Mesenchymal stem cell (in vitro differentiated cells and primary cell): ENCODE measurements around the gene ZNF280A.
"Not testable (repeated sequence)": the region's sequence is repeated elsewhere in the genome, so short reads cannot be mapped to it uniquely, and the experiment has no call there.

Experiments
- DNase-seq: peaks from one replicate; pipeline ENCODE4 v3.0.0-alpha.2; 2013
- H2AFZ ChIP-seq: one replicate; pipeline ENCODE4 v1.6.1; 2013; ENCODE audit warnings: low read depth, mild to moderate bottlenecking, control low read depth, inconsistent platforms, low read length, moderate library complexity
- H2AK5ac ChIP-seq: 2 replicates; pipeline ENCODE4 v1.6.1; 2013; ENCODE audit warnings: low read length, moderate library complexity, mild to moderate bottlenecking, inconsistent platforms; ENCODE audit not compliant: severe bottlenecking
- H2BK120ac ChIP-seq: one replicate; pipeline ENCODE4 v1.6.1; 2013; ENCODE audit warnings: low read depth, mild to moderate bottlenecking, inconsistent platforms, low read length, moderate library complexity
- H2BK12ac ChIP-seq, 2 experiments: one replicate each; pipeline ENCODE4 v1.6.1; 2013; ENCODE audit warnings: inconsistent platforms in 2 of 2, low read length in 2 of 2, mild to moderate bottlenecking in 2 of 2, moderate library complexity in 2 of 2, control low read depth in 1 of 2
- H2BK15ac ChIP-seq: one replicate; pipeline ENCODE4 v1.6.1; 2013; ENCODE audit warnings: mild to moderate bottlenecking, low read depth, inconsistent platforms; ENCODE audit not compliant: poor library complexity, severe bottlenecking
- H2BK5ac ChIP-seq: 2 replicates; pipeline ENCODE4 v1.6.1; 2013; ENCODE audit warnings: low read depth, mild to moderate bottlenecking, low read length, control low read depth, inconsistent platforms; ENCODE audit not compliant: poor library complexity, severe bottlenecking
- H3K14ac ChIP-seq, 2 experiments: one replicate each; pipeline ENCODE4 v1.6.1; 2013; ENCODE audit warnings: inconsistent platforms in 2 of 2, low read length in 2 of 2, control low read depth in 1 of 2, mild to moderate bottlenecking in 1 of 2, moderate library complexity in 1 of 2
- H3K18ac ChIP-seq, 2 experiments: one replicate each; pipeline ENCODE4 v1.6.1; 2013; ENCODE audit warnings: inconsistent platforms in 2 of 2, low read length in 2 of 2, control low read depth in 1 of 2, low read depth in 1 of 2, mild to moderate bottlenecking in 1 of 2
- H3K23ac ChIP-seq, 2 experiments: one replicate each; pipeline ENCODE4 v1.6.1; 2013; ENCODE audit warnings: inconsistent platforms in 2 of 2, low read length in 2 of 2, mild to moderate bottlenecking in 2 of 2, moderate library complexity in 2 of 2, control low read depth in 1 of 2
- H3K27ac ChIP-seq: 2 replicates; pipeline ENCODE4 v1.5.1; 2013; ENCODE audit warnings: mild to moderate bottlenecking, moderate library complexity, low read length, control low read depth, inconsistent platforms; ENCODE audit not compliant: poor library complexity, severe bottlenecking
- H3K27me3 ChIP-seq, 2 experiments: 2 replicates each; pipeline versions ENCODE4 v1.6.1 to v1.7.0; 2013; ENCODE audit warnings: low read length in 2 of 2, mild to moderate bottlenecking in 2 of 2, moderate library complexity in 2 of 2, control low read depth in 1 of 2, inconsistent platforms in 1 of 2; ENCODE audit not compliant: control insufficient read depth in 1 of 2, insufficient read depth in 1 of 2
- H3K36me3 ChIP-seq, 2 experiments: 2 replicates each; pipeline versions ENCODE4 v1.6.1 to v1.7.0; 2013; ENCODE audit warnings: low read length in 2 of 2, control low read depth in 1 of 2, inconsistent platforms in 1 of 2, low read depth in 1 of 2, mild to moderate bottlenecking in 1 of 2; ENCODE audit not compliant: insufficient read depth in 2 of 2, control insufficient read depth in 1 of 2
- H3K4ac ChIP-seq, 2 experiments: one replicate each; pipeline ENCODE4 v1.6.1; 2013; ENCODE audit warnings: inconsistent platforms in 2 of 2, low read length in 2 of 2, mild to moderate bottlenecking in 2 of 2, moderate library complexity in 2 of 2, control low read depth in 1 of 2, low read depth in 1 of 2
- H3K4me1 ChIP-seq: 2 replicates; pipeline ENCODE4 v1.6.1; 2013; ENCODE audit warnings: low read depth, low read length, control low read depth; ENCODE audit not compliant: control insufficient read depth, insufficient read depth
- H3K4me2 ChIP-seq: 2 replicates; pipeline ENCODE4 v1.6.1; 2013; ENCODE audit warnings: low read length, mild to moderate bottlenecking, inconsistent platforms; ENCODE audit not compliant: poor library complexity, severe bottlenecking
- H3K4me3 ChIP-seq, 2 experiments: 2 replicates each; pipeline versions ENCODE4 v1.5.1 to v1.7.0; 2013; ENCODE audit warnings: low read length in 2 of 2, mild to moderate bottlenecking in 2 of 2, control low read depth in 1 of 2, low read depth in 1 of 2; ENCODE audit not compliant: insufficient read depth in 1 of 2
- H3K79me1 ChIP-seq: replicated peaks from 2 replicates; pipeline ENCODE4 v1.6.1; 2013; ENCODE audit warnings: mild to moderate bottlenecking, control low read depth, low read length, inconsistent platforms; ENCODE audit not compliant: poor library complexity, severe bottlenecking
- H3K9ac ChIP-seq: 2 replicates; pipeline ENCODE4 v1.7.0; 2013; ENCODE audit warnings: mild to moderate bottlenecking, low read length, moderate library complexity
- H3K9me3 ChIP-seq: 2 replicates; pipeline ENCODE4 v1.7.0; 2013; ENCODE audit warnings: mild to moderate bottlenecking, low read length; ENCODE audit not compliant: control insufficient read depth
- H4K8ac ChIP-seq: one replicate; pipeline ENCODE4 v1.6.1; 2013; ENCODE audit warnings: inconsistent platforms, mild to moderate bottlenecking, low read length, moderate library complexity
- H4K91ac ChIP-seq: one replicate; pipeline ENCODE4 v1.6.1; 2013; ENCODE audit warnings: mild to moderate bottlenecking, low read length, inconsistent platforms
- WGBS: methylation state at CpG from one replicate; pipeline ENCODE4 v1.1.7; 2013; ENCODE audit warnings: mixed read lengths; 5-methylcytosine and 5-hydroxymethylcytosine counted together

The ZNF280A gene

GRCh38 chr22:22532547-22533071 lies 12.5 kb upstream of the ZNF280A start:
- not testable (repeated sequence) for H3K27ac ChIP-seq, H3K9me3 ChIP-seq, H3K9ac ChIP-seq, H3K4me3 ChIP-seq, H3K4ac ChIP-seq, DNase-seq, H3K27me3 ChIP-seq, H3K18ac ChIP-seq, H2AFZ ChIP-seq, H2AK5ac ChIP-seq, H3K23ac ChIP-seq, H3K79me1 ChIP-seq, H3K36me3 ChIP-seq, H2BK120ac ChIP-seq, H2BK15ac ChIP-seq, H2BK12ac ChIP-seq, H2BK5ac ChIP-seq, H4K8ac ChIP-seq, H3K4me1 ChIP-seq, H3K14ac ChIP-seq, H4K91ac ChIP-seq, H3K4me2 ChIP-seq
- 81% methylated on average over 8 of the region's 12 CpGs for WGBS

- no peak for DNase-seq
- H3K23ac ChIP-seq: no peak overlapping the region
- no peak overlapping the region for H2BK120ac ChIP-seq
- H3K27ac ChIP-seq: no peak overlapping the region
- no peaks in the 10 kb centered on the region for H3K79me1 ChIP-seq
- H3K4me3 ChIP-seq: no peak overlapping the region
- peaks cover 3% of the 10 kb centered on the region for H3K9me3 ChIP-seq
- H3K4me1 ChIP-seq: no peaks in the 10 kb centered on the region
- no peak overlapping the region for H2BK5ac ChIP-seq
- H3K27me3 ChIP-seq: peaks cover 0 to 2% of the 10 kb centered on the region in 2 experiments
- no peak overlapping the region for H2AK5ac ChIP-seq
- H3K4me2 ChIP-seq: no peak overlapping the region
- H2BK12ac ChIP-seq: no peak overlapping the region
- H4K8ac ChIP-seq: no peak overlapping the region
- WGBS: 93% methylated on average over 5 of the region's 7 CpGs
- no peaks in the 10 kb centered on the region for H3K36me3 ChIP-seq
- no peak overlapping the region for H2BK15ac ChIP-seq
- no peak overlapping the region for H2AFZ ChIP-seq
- H4K91ac ChIP-seq: no peak overlapping the region
- H3K4ac ChIP-seq: no peak overlapping the region
- H3K14ac ChIP-seq: no peak overlapping the region
- H3K18ac ChIP-seq: no peak overlapping the region
- H3K9ac ChIP-seq: no peak overlapping the region
Measured at GRCh38 chr22:22531770-22532546, 11.9 kb upstream of the ZNF280A start.

- no peak overlapping the region for H3K9ac ChIP-seq
- H4K91ac ChIP-seq: no peak overlapping the region
- no peak overlapping the region for H2AK5ac ChIP-seq
- no peak overlapping the region for H3K4ac ChIP-seq
- H3K9me3 ChIP-seq: peaks cover 3% of the 10 kb centered on the region
- H3K4me1 ChIP-seq: no peaks in the 10 kb centered on the region
- H2BK5ac ChIP-seq: no peak overlapping the region
- H2BK120ac ChIP-seq: no peak overlapping the region
- no peak overlapping the region for H3K27ac ChIP-seq
- no peak overlapping the region for H4K8ac ChIP-seq
- H3K36me3 ChIP-seq: no peaks in the 10 kb centered on the region
- H3K4me2 ChIP-seq: no peak overlapping the region
- DNase-seq: no peak
- H2AFZ ChIP-seq: no peak overlapping the region
- H2BK15ac ChIP-seq: no peak overlapping the region
- H3K79me1 ChIP-seq: no peaks in the 10 kb centered on the region
- 57% methylated on average over 2 of the region's 2 CpGs for WGBS
- peaks cover 5 to 12% of the 10 kb centered on the region in 2 experiments for H3K27me3 ChIP-seq
- no peak overlapping the region for H3K23ac ChIP-seq
- no peak overlapping the region for H2BK12ac ChIP-seq
- no peak overlapping the region for H3K18ac ChIP-seq
- H3K14ac ChIP-seq: no peak overlapping the region
- no peak overlapping the region for H3K4me3 ChIP-seq
Measured at GRCh38 chr22:22528780-22529179, 8.7 kb upstream of the ZNF280A start.

- no peak overlapping the region for H3K23ac ChIP-seq
- H3K27ac ChIP-seq: no peak overlapping the region
- no peak overlapping the region for H3K4me2 ChIP-seq
- H3K79me1 ChIP-seq: no peaks in the 10 kb centered on the region
- no peak for DNase-seq
- no peak overlapping the region for H3K14ac ChIP-seq
- H4K91ac ChIP-seq: no peak overlapping the region
- no peak overlapping the region for H2AFZ ChIP-seq
- no peak overlapping the region for H4K8ac ChIP-seq
- H3K9me3 ChIP-seq: no peaks in the 10 kb centered on the region
- H3K9ac ChIP-seq: no peak overlapping the region
- H3K27me3 ChIP-seq: peaks cover 5 to 12% of the 10 kb centered on the region in 2 experiments
- no peaks in the 10 kb centered on the region for H3K4me1 ChIP-seq
- no peak overlapping the region for H2BK15ac ChIP-seq
- no peak overlapping the region for H2AK5ac ChIP-seq
- H3K18ac ChIP-seq: no peak overlapping the region
- H2BK12ac ChIP-seq: no peak overlapping the region
- no peak overlapping the region for H2BK120ac ChIP-seq
- H3K4ac ChIP-seq: no peak overlapping the region
- H3K4me3 ChIP-seq: no peak overlapping the region
- H2BK5ac ChIP-seq: no peak overlapping the region
- no peaks in the 10 kb centered on the region for H3K36me3 ChIP-seq
- 46% methylated on average over 4 of the region's 5 CpGs for WGBS
Measured at GRCh38 chr22:22527312-22527711, 7.2 kb upstream of the ZNF280A start.
